NCI-H1092 (cell line): Measurements from ENCODE around the gene LYPD1.

Experiments used
- DNase-seq: peaks from one replicate; lab custom pipeline; 2025; lab: John Stamatoyannopoulos, UW

LYPD1 gene

DNA sequence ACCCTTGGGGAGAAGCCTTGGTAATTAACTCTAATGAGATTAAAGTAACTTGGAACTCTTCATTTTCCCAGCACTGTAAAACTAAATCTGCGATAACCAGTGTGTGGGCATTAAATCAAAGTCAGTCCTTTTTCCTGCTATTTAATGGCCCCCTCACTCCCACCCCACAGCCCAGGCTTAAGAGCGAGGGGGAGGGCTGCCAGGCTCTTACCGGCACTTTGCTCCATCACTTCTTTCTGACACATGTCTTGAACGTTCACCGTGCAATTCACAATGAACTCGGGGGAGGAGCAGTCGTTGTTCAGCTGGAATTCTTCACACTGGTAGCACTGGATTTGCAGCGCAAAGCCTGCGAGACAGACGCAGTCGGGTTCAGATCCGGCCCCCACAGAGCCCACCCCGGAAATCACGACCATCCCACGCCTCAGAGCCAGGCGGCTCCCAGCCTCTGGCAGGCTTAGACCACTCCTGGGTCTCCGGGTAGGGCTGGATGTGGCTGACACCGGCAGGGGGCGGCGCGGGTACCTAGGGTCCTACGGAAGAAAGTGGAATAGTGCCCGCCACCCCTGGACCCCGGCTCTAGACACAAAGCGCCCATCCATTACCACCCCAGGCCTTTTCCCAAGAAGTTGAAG lies 1.7 kb downstream of the LYPD1 start:
- peak; percentile 3 for DNase-seq

DNA sequence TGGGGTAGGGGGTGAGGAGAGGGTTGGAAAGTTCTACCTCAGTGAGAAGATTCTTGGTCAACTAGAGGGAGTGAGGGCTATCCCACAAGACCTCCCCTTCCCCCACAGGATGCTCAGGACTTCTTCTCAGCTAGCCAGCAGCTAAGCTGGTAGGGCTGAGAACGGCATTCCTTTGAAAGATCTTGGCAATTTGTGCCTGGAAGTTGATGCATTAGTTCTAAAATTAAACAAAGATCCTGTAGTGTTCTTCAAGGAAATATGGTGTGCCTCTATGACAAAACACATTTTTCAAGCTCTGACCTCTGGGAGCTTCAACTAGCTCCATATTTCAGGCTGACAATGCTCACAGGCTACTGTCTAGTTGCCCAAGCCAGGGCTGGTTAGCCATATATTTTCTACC lies 2.3 kb downstream of the LYPD1 start:
- DNase-seq = no peak

GRCh38 chr2:132665401-132666140 lies 4.4 kb downstream of the LYPD1 start:
- no peak for DNase-seq

DNA sequence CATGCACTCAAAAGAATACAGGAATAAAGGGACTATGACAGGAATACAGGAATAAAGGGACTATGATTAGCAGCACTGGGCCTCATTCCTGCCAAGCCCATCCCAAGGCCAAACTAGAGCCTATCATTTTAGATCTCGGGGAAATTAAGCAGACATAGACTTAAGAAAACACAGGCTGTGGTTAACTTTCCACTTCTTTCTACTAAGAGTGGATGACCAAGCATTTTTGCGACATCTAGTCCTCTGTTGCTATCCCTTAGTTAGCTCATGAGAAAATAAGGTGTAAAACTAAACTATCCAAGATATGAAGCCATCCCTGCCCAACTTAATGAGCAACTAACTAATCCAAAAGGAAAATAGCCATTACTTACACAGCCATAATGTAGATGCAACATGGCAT lies 5.9 kb downstream of the LYPD1 start:
- no peak for DNase-seq

DNA sequence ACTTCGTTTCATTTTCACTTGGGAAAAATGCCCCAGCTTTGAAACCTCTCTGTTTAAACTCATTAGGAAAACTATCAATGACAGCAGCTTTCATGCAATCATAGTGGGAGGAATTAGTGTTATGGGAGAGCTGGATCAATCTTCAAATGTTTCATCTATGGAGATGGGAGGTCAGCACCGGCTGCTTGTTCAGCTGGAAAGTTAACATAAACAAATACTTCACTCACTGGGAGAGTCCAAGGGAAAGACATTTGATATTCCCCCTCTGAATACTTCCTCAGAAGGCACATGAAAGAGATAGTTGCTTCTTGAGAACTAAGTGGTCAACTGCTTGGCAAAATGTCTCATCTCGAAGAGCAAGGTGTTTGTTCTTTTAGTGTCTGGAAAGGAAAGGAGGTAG lies 7.3 kb downstream of the LYPD1 start:
- DNase-seq = no peak

- DNase-seq = no peak
These were observed 10.7 kb downstream of the LYPD1 start for GRCh38 chr2:132659331-132659730.

- no peak for DNase-seq
These were observed 13.6 kb downstream of the LYPD1 start for GRCh38 chr2:132656266-132656975.

DNA sequence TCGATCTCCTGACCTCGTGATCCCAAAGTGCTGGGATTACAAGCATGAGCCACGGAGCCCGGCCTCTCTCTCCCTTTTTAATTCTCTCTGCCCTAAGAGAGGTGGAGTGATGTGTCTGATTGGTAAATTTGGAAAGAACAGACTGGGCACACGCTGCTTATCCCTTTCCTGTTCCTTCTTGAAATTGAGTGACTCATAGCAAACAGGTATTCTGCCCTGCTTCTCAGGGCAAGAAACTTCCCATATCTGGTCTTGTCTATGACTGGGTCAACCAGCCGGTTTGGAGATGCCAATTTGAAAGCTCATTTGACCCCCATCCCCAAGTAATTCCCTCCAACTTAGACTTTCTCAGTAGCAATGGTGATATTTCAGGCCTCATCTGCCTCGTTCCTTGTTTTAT lies 15.0 kb downstream of the LYPD1 start:
- DNase-seq = no peak

- DNase-seq = no peak
These were observed 15.7 kb downstream of the LYPD1 start for GRCh38 chr2:132654335-132654734.

GRCh38 chr2:132652474-132652873 lies 17.5 kb downstream of the LYPD1 start:
- no peak for DNase-seq

DNA sequence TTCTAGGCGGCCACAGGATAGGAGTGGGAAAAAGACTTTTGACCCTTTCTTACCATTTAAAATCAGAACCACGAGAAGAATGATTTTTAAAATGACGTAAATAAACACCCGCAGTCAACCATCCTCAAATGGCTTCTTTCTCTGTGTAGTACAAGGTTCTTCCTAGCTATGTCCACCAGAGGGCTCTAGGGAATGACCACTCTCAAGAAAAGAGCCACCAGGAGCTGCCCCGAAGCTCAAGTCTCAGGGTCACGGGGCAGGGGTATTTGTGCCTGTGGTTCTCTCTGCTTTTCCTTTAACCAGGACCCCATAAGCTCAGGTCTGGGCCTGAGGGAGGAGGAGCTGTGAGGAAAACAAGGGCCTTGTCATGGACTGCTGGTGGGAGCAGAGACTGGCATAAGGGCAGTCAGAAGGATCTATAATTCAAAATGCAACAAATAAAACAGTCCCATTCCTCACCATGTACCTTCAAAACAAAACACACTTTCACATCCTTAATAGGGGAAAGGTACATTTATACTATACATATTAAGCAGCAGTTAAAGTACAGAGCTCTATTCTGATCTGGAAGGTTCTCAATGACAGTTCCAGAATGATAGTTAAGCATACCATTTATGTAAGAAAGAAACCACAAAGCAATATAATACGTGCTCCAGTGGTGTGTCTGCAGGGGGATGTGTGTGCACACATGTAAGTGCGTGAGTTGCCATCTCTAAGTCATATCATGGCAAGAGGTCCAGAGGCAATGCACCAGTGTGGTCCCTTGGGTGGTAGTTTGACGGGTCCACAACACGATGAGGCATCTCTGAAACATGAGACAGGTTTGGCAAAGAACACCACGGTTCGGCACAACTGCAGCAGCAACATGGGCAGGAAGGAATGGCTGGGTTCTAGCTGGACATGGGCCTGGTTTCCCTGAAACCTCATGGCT lies 18.6 kb downstream of the LYPD1 start:
- no peak for DNase-seq

- DNase-seq = no peak
These were observed 23.4 kb downstream of the LYPD1 start for GRCh38 chr2:132646540-132647108.

- DNase-seq = no peak
These were observed 24.1 kb downstream of the LYPD1 start for GRCh38 chr2:132645722-132646539.

DNA sequence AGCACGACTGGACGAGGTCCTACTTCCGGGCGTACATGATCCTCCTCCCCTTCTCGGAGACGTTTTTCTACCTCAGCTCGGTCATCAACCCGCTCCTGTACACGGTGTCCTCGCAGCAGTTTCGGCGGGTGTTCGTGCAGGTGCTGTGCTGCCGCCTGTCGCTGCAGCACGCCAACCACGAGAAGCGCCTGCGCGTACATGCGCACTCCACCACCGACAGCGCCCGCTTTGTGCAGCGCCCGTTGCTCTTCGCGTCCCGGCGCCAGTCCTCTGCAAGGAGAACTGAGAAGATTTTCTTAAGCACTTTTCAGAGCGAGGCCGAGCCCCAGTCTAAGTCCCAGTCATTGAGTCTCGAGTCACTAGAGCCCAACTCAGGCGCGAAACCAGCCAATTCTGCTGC lies 24.8 kb downstream of the LYPD1 start:
- no peak for DNase-seq

DNA sequence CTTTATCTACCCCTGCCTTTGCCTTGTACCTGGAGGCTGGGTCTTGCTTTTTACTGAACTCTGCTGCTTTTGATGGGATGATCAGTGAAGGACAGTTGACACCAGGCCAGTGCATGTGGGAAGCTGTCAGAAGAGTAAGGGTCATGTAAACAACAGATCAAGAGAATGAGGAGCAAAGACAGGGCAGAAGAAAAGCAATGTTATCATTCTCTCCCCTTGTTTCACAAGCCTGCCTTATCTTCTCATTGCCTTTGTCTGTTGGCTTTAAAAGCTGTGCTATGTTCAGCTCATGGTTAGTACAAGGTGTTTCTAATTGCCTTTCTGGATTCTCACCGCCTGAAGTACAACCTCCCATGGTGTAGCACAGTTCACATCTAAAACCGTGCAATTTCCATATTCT lies 27.6 kb downstream of the LYPD1 start:
- no peak for DNase-seq

DNA sequence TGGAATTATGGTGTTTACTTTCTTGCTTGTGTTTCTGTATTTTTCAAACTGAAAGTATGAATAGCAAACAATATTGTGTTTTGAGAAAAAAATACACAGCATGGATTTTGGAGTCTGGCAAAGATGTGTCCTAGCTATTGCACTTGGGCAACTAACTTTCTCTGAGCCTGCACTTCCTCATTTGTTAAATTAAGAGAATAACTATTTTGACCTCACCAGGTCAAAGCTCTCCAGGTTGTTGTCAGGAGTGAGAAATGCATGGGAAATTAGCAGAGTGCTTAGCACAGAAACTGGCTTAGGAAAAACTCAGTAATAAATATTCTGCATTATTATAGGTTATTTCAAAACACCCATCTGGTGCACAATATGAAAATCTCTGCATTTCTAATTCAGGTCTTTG lies 28.2 kb downstream of the LYPD1 start:
- no peak for DNase-seq

GRCh38 chr2:132640116-132640515 lies 29.9 kb downstream of the LYPD1 start:
- DNase-seq = no peak

- DNase-seq = no peak
These were observed 31.5 kb downstream of the LYPD1 start for GRCh38 chr2:132638313-132639040.

GRCh38 chr2:132636346-132636745 lies 33.7 kb downstream of the LYPD1 start:
- no peak for DNase-seq

DNA sequence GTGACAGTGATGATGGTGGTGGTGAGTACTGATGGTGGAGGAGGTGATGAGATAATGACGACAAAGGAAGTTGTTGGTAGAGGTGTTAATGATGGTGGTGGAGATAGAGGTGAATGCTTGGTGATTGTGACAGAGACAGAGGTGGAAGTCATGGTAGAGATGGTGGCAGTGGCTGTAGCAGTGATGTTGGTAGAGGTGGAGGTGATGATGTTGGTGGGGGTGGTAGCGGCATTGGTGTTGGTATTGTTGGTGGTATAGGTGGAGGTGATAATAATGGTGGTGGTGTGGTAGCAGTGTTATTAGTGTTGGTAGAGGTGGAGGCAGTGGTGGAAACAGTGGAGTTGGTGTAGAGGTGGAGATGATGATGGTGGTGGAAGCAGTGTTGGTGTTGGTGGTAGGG lies 36.4 kb downstream of the LYPD1 start:
- no peak for DNase-seq
